Natural killer cell (primary cell): ENCODE data around the gene C3orf70. TPM values are rescaled to one million over a fixed set of nuclear protein-coding genes. Genes with fewer than 3 reads are reported as not detected.

Source experiments
- ATAC-seq, 3 donors: fragments of 150-1000 bp in 2 of 3; fragments of 200-7000 bp in 1 of 3; cut with Tn5 transposase; 1 replicate in 1 of 3; 2 replicates in 2 of 3; pipeline ENCODE4 v1.10.0; 2021; ENCODE audit warnings: mild to moderate bottlenecking in 2 of 3, moderate library complexity in 2 of 3
- DNase-seq, 2 donors: peaks; one replicate each; pipeline versions ENCODE4 v3.0.0 to v3.0.0-alpha.2; 2013 to 2021; ENCODE audit warnings: mixed read lengths in 1 of 2
- H3K27ac ChIP-seq: one replicate; pipeline ENCODE4 v1.5.1; 2013; ENCODE audit warnings: mild to moderate bottlenecking, low read length
- H3K27me3 ChIP-seq: one replicate; pipeline ENCODE4 v1.6.1; 2013; ENCODE audit warnings: low read length; ENCODE audit not compliant: control insufficient read depth, insufficient read depth
- H3K36me3 ChIP-seq: one replicate; pipeline ENCODE4 v1.6.1; 2013; ENCODE audit warnings: low read length; ENCODE audit not compliant: control insufficient read depth, insufficient read depth
- H3K4me1 ChIP-seq: one replicate; pipeline ENCODE4 v1.6.1; 2013; ENCODE audit warnings: low read length; ENCODE audit not compliant: control insufficient read depth, insufficient read depth
- H3K4me3 ChIP-seq: one replicate; pipeline ENCODE4 v1.5.1; 2013; ENCODE audit warnings: low read length
- H3K9me3 ChIP-seq: one replicate; pipeline ENCODE4 v1.6.1; 2013; ENCODE audit warnings: low read length; ENCODE audit not compliant: control insufficient read depth, insufficient read depth
- H3K27ac Mint-ChIP-seq, 2 donors: one replicate each; pipeline ENCODE4 v1.8.0; 2022; ENCODE audit warnings: mild to moderate bottlenecking in 2 of 2, mixed read lengths in 2 of 2, moderate library complexity in 1 of 2
- H3K27me3 Mint-ChIP-seq, 2 donors: one replicate each; pipeline ENCODE4 v1.8.0; 2022; ENCODE audit warnings: low read depth in 2 of 2, mixed read lengths in 2 of 2
- H3K36me3 Mint-ChIP-seq: one replicate; pipeline ENCODE4 v1.8.0; 2022; ENCODE audit warnings: mixed read lengths
- H3K4me1 Mint-ChIP-seq, 2 donors: one replicate each; pipeline ENCODE4 v1.8.0; 2022; ENCODE audit warnings: mixed read lengths in 2 of 2
- H3K4me3 Mint-ChIP-seq: one replicate; pipeline ENCODE4 v1.8.0; 2022; ENCODE audit warnings: mild to moderate bottlenecking, moderate library complexity, mixed read lengths
- H3K9me3 Mint-ChIP-seq, 2 donors: one replicate each; pipeline ENCODE4 v1.8.0; 2022; ENCODE audit warnings: mixed read lengths in 2 of 2
- CTCF ChIP-seq: fragments of 200-600 bp; IDR thresholded peaks from one replicate; pipeline ENCODE4 v1.8.0; 2022; ENCODE audit warnings: antibody characterized with exemption
- WGBS: methylation state at CpG from one replicate; pipeline ENCODE4 v1.1.7; 2013; ENCODE audit warnings: missing lambda C conversion rate; ENCODE audit not compliant: insufficient coverage; 5-methylcytosine and 5-hydroxymethylcytosine counted together
- intact Hi-C: fragments of 100-400 bp; cut with micrococcal nuclease; formaldehyde crosslinking; loops from one replicate; pipeline ENCODE4 v1.14.2; 2022
- total RNA-seq, 4 donors: library from RNA; stranded (reverse); fragments of 120-200 nt in 1 of 4; gene quantifications; one replicate each; pipeline versions ENCODE4 v1.2.3 to v1.2.4, GENCODE V29; 2013 to 2022

The C3orf70 gene
- total RNA-seq, 3 donors from 2014 or later (not counting 1 experiment from before 2014, with no cell fraction given), result 0.05 to 0.07 (median 0.05) TPM

- H3K27ac Mint-ChIP-seq, result no peak overlapping the region
- intact Hi-C loops, result no loop called here
- no peaks in the 10 kb centered on the region for H3K4me1 Mint-ChIP-seq
- Histone ChIP-seq H3K27ac (no peak overlapping the region), H3K4me3 (no peak overlapping the region), H3K4me1 (no peaks in the 10 kb centered on the region), H3K27me3 (no peaks in the 10 kb centered on the region), H3K9me3 (peaks cover 8% of the 10 kb centered on the region), H3K36me3 (peaks cover 17% of the 10 kb centered on the region)
- DNase-seq (no peak), ATAC-seq (no peak)
- H3K36me3 Mint-ChIP-seq, result peaks cover 33% of the 10 kb centered on the region
- no peak overlapping the region for H3K4me3 Mint-ChIP-seq
- TF ChIP-seq CTCF, result no peak
- peaks cover 7 to 15% of the 10 kb centered on the region in 2 donors for H3K9me3 Mint-ChIP-seq
- no peaks in the 10 kb centered on the region for H3K27me3 Mint-ChIP-seq
- WGBS, result no CpG with 5 or more reads among the region's 1 CpG
These were observed 95.0 kb downstream of the C3orf70 start for GRCh38 chr3:185057829-185058228.

GRCh38 chr3:185056908-185057307 lies 96.0 kb downstream of the C3orf70 start:
- DNase-seq (no peak), ATAC-seq (no peak)
- H3K4me1 ChIP-seq, result no peaks in the 10 kb centered on the region
- H3K27me3 Mint-ChIP-seq, result no peaks in the 10 kb centered on the region
- H3K4me3 Mint-ChIP-seq, result no peak overlapping the region
- intact Hi-C loops, result no loop called here
- H3K27me3 ChIP-seq, result no peaks in the 10 kb centered on the region
- WGBS, result 100% methylated on average over 2 of the region's 2 CpGs
- peaks cover 42% of the 10 kb centered on the region for H3K36me3 Mint-ChIP-seq
- H3K4me3 ChIP-seq, result no peak overlapping the region
- peaks cover 8% of the 10 kb centered on the region for H3K9me3 ChIP-seq
- H3K4me1 Mint-ChIP-seq, result no peaks in the 10 kb centered on the region
- peaks cover 7 to 15% of the 10 kb centered on the region in 2 donors for H3K9me3 Mint-ChIP-seq
- no peak overlapping the region for H3K27ac ChIP-seq
- H3K27ac Mint-ChIP-seq, result no peak overlapping the region
- peaks cover 26% of the 10 kb centered on the region for H3K36me3 ChIP-seq
- TF ChIP-seq CTCF, result no peak

GRCh38 chr3:185052631-185053030 lies 100.2 kb downstream of the C3orf70 start:
- peaks cover 4% of the 10 kb centered on the region for H3K9me3 ChIP-seq
- no peak for ATAC-seq
- 95% methylated on average over 5 of the region's 6 CpGs for WGBS
- H3K4me3 ChIP-seq, result no peak overlapping the region
- H3K4me1 ChIP-seq, result no peaks in the 10 kb centered on the region
- intact Hi-C loops, result no loop called here
- Mint-ChIP-seq H3K9me3 (peaks cover 5 to 8% of the 10 kb centered on the region in 2 donors), H3K4me3 (no peak overlapping the region), H3K4me1 (no peaks in the 10 kb centered on the region), H3K27ac (no peak overlapping the region), H3K27me3 (no peaks in the 10 kb centered on the region), H3K36me3 (peaks cover 60% of the 10 kb centered on the region)
- DNase-seq, result no peak
- peaks cover 59% of the 10 kb centered on the region for H3K36me3 ChIP-seq
- H3K27ac ChIP-seq, result no peak overlapping the region
- no peaks in the 10 kb centered on the region for H3K27me3 ChIP-seq
- TF ChIP-seq CTCF, result no peak

- H3K4me3 Mint-ChIP-seq, result no peak overlapping the region
- no peak for TF ChIP-seq CTCF
- Histone ChIP-seq H3K36me3 (peaks cover 59% of the 10 kb centered on the region), H3K9me3 (no peaks in the 10 kb centered on the region), H3K4me3 (no peak overlapping the region), H3K4me1 (no peaks in the 10 kb centered on the region), H3K27ac (no peak overlapping the region), H3K27me3 (no peaks in the 10 kb centered on the region)
- intact Hi-C loops, result no loop called here
- peaks cover 0 to 4% of the 10 kb centered on the region in 2 donors for H3K4me1 Mint-ChIP-seq
- WGBS, result 96% methylated on average over 8 of the region's 8 CpGs
- H3K27ac Mint-ChIP-seq, result no peak overlapping the region
- no peak for DNase-seq
- H3K9me3 Mint-ChIP-seq, result peaks cover 2 to 8% of the 10 kb centered on the region in 2 donors
- H3K27me3 Mint-ChIP-seq, result no peaks in the 10 kb centered on the region
- ATAC-seq, result no peak
- H3K36me3 Mint-ChIP-seq, result peaks cover 53% of the 10 kb centered on the region
These were observed 101.1 kb downstream of the C3orf70 start for GRCh38 chr3:185051801-185052200.
